HepG2 (cell line): ENCODE measurements around the gene DOK4. TPM values are rescaled to one million over a fixed set of nuclear protein-coding genes. Genes with fewer than 3 reads are reported as not detected.

Experiments
- ATRX ChIP-seq: sonication (generic); formaldehyde crosslinking; IDR thresholded peaks from 2 replicates; pipeline ENCODE4 v1.4.0; 2020; ENCODE audit warnings: missing genetic modification reagents, borderline replicate concordance
- KMT2B ChIP-seq: IDR thresholded peaks from 2 replicates; pipeline ENCODE4 v1.6.1; 2016; ENCODE audit warnings: missing genetic modification reagents, missing compliant biosample characterization
- SIX1 ChIP-seq: sonication (generic); formaldehyde crosslinking; IDR thresholded peaks from 2 replicates; pipeline ENCODE4 v1.4.0; 2020; ENCODE audit warnings: missing genetic modification reagents, borderline replicate concordance
- ZMYM3 ChIP-seq: sonication (generic); formaldehyde crosslinking; IDR thresholded peaks from 2 replicates; pipeline ENCODE4 v1.5.1; 2020; ENCODE audit warnings: mild to moderate bottlenecking, missing genetic modification reagents
- ZNF101 ChIP-seq: sonication (generic); formaldehyde crosslinking; IDR thresholded peaks from 2 replicates; pipeline ENCODE4 v1.4.0; 2020; ENCODE audit warnings: mild to moderate bottlenecking, low read depth, missing genetic modification reagents, borderline replicate concordance
- ZNF282 ChIP-seq: fragments of 450-650 bp; IDR thresholded peaks from 2 replicates; pipeline ENCODE4 v1.6.1; 2018; ENCODE audit not compliant: partially characterized antibody
- ZNF3 ChIP-seq: IDR thresholded peaks from 2 replicates; pipeline ENCODE4 v1.7.0; 2017; ENCODE audit warnings: inconsistent platforms
- polyA plus RNA-seq, 8 experiments: library from polyadenylated mRNA; depleted of rRNA in 3 of 8; stranded (reverse) in 7 of 8; unstranded in 1 of 8; fragments of >200 nt; fragmentation: Illumina TruSeq in 4 of 8; extraction: Trizol in 4 of 8; gene quantifications; 2 replicates each; pipeline versions ENCODE4 v1.2.1 to v1.2.3, GENCODE V29; 2011 to 2016; ENCODE audit warnings: low read depth in 4 of 8, missing spikeins in 1 of 8, mixed read lengths in 1 of 8; ENCODE audit not compliant: insufficient read depth in 1 of 8
- total RNA-seq, 5 experiments: library from RNA; depleted of rRNA; stranded (reverse); fragments of >200 nt; fragmentation: Illumina TruSeq; extraction: Trizol; gene quantifications; 2 replicates each; pipeline ENCODE4 v1.2.3, GENCODE V29; 2016; ENCODE audit warnings: low read depth in 1 of 5
- TF ChIP-seq, protein P1 (sequence below), 2 experiments: sonication (generic) in 1 of 2; formaldehyde crosslinking in 1 of 2; IDR thresholded peaks; 2 replicates each; pipeline versions ENCODE4 v1.5.1 to v1.6.1; 2011 to 2020; ENCODE audit warnings: borderline replicate concordance in 1 of 2, low read depth in 1 of 2, low read length in 1 of 2, mild to moderate bottlenecking in 1 of 2, missing genetic modification reagents in 1 of 2, moderate library complexity in 1 of 2
- TF ChIP-seq, protein P2 (sequence below): IDR thresholded peaks from 2 replicates; pipeline ENCODE4 v1.6.1; 2016; ENCODE audit warnings: low read depth, missing genetic modification reagents, missing compliant biosample characterization
- TF ChIP-seq, protein P3 (sequence below): sonication (generic); formaldehyde crosslinking; IDR thresholded peaks from 2 replicates; pipeline ENCODE4 v1.4.0; 2020; ENCODE audit warnings: missing genetic modification reagents, borderline replicate concordance
- TF ChIP-seq, protein P4 (sequence below): fragments of 450-650 bp; IDR thresholded peaks from 2 replicates; pipeline ENCODE4 v1.6.1; 2016

The DOK4 gene
- total and polyA plus RNA-seq, 2 of the 13 experiments (the other 11 are each of a cell fraction or from before 2014, with no cell fraction given) = 52.7 to 70.0 TPM

DNA sequence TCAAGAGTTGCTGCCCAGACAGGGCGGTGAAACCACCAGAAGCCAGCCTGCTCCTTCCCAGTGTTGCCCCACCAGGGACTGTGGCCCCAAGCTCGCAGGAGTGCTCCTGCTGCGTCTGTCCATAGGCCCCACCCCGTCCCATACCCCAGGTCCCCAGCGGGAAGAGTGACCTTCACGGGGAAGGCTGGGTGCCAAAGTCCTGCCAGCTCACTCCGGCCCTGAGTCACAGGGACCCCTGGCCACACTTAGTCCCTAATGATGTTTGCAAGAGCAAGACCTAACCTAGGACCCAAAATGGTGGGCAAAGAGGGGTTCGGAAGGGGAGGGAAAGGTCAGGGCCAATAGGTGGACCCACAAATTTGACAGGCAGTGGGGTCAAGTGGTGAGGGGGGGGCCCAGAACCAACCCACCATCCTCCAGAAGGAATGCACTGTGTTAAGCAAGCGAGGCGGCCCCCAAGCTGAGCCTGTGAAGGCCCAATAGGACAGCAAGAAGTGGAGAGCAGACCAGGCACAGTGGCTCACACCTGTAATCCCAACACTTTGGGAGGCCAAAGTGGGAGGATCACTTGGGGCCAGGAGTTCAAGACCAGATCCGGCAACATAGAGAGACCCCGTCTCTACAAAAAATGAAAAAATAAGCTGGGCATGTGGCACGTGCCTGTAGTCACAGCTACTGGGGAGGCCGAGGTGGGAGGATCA lies 3.3 kb downstream of the DOK4 start (continued):
- TF ChIP-seq, protein P1, sequence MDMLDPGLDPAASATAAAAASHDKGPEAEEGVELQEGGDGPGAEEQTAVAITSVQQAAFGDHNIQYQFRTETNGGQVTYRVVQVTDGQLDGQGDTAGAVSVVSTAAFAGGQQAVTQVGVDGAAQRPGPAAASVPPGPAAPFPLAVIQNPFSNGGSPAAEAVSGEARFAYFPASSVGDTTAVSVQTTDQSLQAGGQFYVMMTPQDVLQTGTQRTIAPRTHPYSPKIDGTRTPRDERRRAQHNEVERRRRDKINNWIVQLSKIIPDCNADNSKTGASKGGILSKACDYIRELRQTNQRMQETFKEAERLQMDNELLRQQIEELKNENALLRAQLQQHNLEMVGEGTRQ (IDR thresholded peaks at IDR 0.05; ENCODE audit: low read depth, low read length) = no peak
- TF ChIP-seq, protein P1 (CRISPR knock-in tag; IDR thresholded peaks at IDR 0.05; ENCODE audit: borderline replicate concordance) = 0 out of 2 replicates have a peak, but pooled peaks have one; percentile 30
- TF ChIP-seq ZMYM3 = peak; percentile 85
- TF ChIP-seq, protein P2, sequence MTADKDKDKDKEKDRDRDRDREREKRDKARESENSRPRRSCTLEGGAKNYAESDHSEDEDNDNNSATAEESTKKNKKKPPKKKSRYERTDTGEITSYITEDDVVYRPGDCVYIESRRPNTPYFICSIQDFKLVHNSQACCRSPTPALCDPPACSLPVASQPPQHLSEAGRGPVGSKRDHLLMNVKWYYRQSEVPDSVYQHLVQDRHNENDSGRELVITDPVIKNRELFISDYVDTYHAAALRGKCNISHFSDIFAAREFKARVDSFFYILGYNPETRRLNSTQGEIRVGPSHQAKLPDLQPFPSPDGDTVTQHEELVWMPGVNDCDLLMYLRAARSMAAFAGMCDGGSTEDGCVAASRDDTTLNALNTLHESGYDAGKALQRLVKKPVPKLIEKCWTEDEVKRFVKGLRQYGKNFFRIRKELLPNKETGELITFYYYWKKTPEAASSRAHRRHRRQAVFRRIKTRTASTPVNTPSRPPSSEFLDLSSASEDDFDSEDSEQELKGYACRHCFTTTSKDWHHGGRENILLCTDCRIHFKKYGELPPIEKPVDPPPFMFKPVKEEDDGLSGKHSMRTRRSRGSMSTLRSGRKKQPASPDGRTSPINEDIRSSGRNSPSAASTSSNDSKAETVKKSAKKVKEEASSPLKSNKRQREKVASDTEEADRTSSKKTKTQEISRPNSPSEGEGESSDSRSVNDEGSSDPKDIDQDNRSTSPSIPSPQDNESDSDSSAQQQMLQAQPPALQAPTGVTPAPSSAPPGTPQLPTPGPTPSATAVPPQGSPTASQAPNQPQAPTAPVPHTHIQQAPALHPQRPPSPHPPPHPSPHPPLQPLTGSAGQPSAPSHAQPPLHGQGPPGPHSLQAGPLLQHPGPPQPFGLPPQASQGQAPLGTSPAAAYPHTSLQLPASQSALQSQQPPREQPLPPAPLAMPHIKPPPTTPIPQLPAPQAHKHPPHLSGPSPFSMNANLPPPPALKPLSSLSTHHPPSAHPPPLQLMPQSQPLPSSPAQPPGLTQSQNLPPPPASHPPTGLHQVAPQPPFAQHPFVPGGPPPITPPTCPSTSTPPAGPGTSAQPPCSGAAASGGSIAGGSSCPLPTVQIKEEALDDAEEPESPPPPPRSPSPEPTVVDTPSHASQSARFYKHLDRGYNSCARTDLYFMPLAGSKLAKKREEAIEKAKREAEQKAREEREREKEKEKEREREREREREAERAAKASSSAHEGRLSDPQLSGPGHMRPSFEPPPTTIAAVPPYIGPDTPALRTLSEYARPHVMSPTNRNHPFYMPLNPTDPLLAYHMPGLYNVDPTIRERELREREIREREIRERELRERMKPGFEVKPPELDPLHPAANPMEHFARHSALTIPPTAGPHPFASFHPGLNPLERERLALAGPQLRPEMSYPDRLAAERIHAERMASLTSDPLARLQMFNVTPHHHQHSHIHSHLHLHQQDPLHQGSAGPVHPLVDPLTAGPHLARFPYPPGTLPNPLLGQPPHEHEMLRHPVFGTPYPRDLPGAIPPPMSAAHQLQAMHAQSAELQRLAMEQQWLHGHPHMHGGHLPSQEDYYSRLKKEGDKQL (CRISPR knock-in tag) = peak; percentile 65; the same call in 1 of the 2 replicates
- TF ChIP-seq ATRX = no peak
- TF ChIP-seq, protein P3, sequence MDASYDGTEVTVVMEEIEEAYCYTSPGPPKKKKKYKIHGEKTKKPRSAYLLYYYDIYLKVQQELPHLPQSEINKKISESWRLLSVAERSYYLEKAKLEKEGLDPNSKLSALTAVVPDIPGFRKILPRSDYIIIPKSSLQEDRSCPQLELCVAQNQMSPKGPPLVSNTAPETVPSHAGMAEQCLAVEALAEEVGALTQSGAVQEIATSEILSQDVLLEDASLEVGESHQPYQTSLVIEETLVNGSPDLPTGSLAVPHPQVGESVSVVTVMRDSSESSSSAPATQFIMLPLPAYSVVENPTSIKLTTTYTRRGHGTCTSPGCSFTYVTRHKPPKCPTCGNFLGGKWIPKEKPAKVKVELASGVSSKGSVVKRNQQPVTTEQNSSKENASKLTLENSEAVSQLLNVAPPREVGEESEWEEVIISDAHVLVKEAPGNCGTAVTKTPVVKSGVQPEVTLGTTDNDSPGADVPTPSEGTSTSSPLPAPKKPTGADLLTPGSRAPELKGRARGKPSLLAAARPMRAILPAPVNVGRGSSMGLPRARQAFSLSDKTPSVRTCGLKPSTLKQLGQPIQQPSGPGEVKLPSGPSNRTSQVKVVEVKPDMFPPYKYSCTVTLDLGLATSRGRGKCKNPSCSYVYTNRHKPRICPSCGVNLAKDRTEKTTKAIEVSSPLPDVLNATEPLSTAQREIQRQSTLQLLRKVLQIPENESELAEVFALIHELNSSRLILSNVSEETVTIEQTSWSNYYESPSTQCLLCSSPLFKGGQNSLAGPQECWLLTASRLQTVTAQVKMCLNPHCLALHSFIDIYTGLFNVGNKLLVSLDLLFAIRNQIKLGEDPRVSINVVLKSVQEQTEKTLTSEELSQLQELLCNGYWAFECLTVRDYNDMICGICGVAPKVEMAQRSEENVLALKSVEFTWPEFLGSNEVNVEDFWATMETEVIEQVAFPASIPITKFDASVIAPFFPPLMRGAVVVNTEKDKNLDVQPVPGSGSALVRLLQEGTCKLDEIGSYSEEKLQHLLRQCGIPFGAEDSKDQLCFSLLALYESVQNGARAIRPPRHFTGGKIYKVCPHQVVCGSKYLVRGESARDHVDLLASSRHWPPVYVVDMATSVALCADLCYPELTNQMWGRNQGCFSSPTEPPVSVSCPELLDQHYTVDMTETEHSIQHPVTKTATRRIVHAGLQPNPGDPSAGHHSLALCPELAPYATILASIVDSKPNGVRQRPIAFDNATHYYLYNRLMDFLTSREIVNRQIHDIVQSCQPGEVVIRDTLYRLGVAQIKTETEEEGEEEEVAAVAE (CRISPR knock-in tag) = no peak
- peak; percentile 7; the same call in 1 of the 2 replicates for TF ChIP-seq ZNF101 (CRISPR knock-in tag)
- no peak for TF ChIP-seq ZNF3
- TF ChIP-seq KMT2B = peak; percentile 37; the same call in 1 of the 2 replicates
- TF ChIP-seq ZNF282 = no peak
- TF ChIP-seq, protein P4, sequence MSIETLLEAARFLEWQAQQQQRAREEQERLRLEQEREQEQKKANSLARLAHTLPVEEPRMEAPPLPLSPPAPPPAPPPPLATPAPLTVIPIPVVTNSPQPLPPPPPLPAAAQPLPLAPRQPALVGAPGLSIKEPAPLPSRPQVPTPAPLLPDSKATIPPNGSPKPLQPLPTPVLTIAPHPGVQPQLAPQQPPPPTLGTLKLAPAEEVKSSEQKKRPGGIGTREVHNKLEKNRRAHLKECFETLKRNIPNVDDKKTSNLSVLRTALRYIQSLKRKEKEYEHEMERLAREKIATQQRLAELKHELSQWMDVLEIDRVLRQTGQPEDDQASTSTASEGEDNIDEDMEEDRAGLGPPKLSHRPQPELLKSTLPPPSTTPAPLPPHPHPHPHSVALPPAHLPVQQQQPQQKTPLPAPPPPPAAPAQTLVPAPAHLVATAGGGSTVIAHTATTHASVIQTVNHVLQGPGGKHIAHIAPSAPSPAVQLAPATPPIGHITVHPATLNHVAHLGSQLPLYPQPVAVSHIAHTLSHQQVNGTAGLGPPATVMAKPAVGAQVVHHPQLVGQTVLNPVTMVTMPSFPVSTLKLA = no peak
- no peak for TF ChIP-seq SIX1 (CRISPR knock-in tag)
